Loucy (cell line): ENCODE results near the gene RLIM.
"Not testable (repeated sequence)": the region's sequence is repeated elsewhere in the genome, so short reads cannot be mapped to it uniquely, and the experiment has no call there.

ENCODE experiments used
- H2AFZ ChIP-seq: fragments of 200-600 bp; sonication (generic); 2 replicates; pipeline ENCODE4 v1.6.0; 2016; ENCODE audit warnings: antibody characterized with exemption, mild to moderate bottlenecking, low read length, moderate library complexity
- H3F3A ChIP-seq: fragments of 200-600 bp; 2 replicates; pipeline ENCODE4 v1.6.0; 2016; ENCODE audit warnings: antibody characterized with exemption, low read depth, mild to moderate bottlenecking
- H3K27me3 ChIP-seq: fragments of 200-600 bp; sonication (generic); 2 replicates; pipeline ENCODE4 v1.6.1; 2014; ENCODE audit warnings: low read length, mild to moderate bottlenecking; ENCODE audit not compliant: insufficient read depth, poor library complexity, severe bottlenecking
- H3K36me3 ChIP-seq: fragments of 200-600 bp; sonication (generic); 2 replicates; pipeline ENCODE4 v1.6.1; 2016; ENCODE audit warnings: low read length; ENCODE audit not compliant: insufficient read depth
- H3K4me1 ChIP-seq: fragments of 200-600 bp; sonication (generic); 2 replicates; pipeline ENCODE4 v1.5.1; 2014; ENCODE audit warnings: low read length, mild to moderate bottlenecking; ENCODE audit not compliant: insufficient read depth, poor library complexity, severe bottlenecking
- H3K4me2 ChIP-seq: fragments of 200-600 bp; sonication (generic); 2 replicates; pipeline ENCODE4 v1.6.0; 2014; ENCODE audit warnings: antibody characterized with exemption, low read length, low read depth, mild to moderate bottlenecking; ENCODE audit not compliant: poor library complexity, severe bottlenecking
- H3K4me3 ChIP-seq: fragments of 200-600 bp; sonication (generic); 2 replicates; pipeline ENCODE4 v1.5.1; 2014; ENCODE audit warnings: low read length, mild to moderate bottlenecking, mixed read lengths; ENCODE audit not compliant: poor library complexity, severe bottlenecking
- H3K79me2 ChIP-seq: fragments of 200-600 bp; sonication (generic); 2 replicates; pipeline ENCODE4 v1.6.1; 2014; ENCODE audit warnings: low read length; ENCODE audit not compliant: insufficient read depth
- H3K9ac ChIP-seq: fragments of 200-600 bp; sonication (generic); 2 replicates; pipeline ENCODE4 v1.6.0; 2014; ENCODE audit warnings: mild to moderate bottlenecking, low read depth, low read length, moderate library complexity; ENCODE audit not compliant: poor library complexity, severe bottlenecking
- H3K9me2 ChIP-seq: fragments of 200-600 bp; sonication (generic); replicated peaks from 2 replicates; pipeline ENCODE4 v1.6.1; 2016; ENCODE audit warnings: low read depth, low read length, mixed read lengths
- H3K9me3 ChIP-seq: fragments of 200-600 bp; sonication (generic); 2 replicates; pipeline ENCODE4 v1.6.1; 2014; ENCODE audit warnings: mild to moderate bottlenecking, antibody characterized with exemption, low read length, low read depth; ENCODE audit not compliant: insufficient read depth
- H4K20me1 ChIP-seq: fragments of 200-600 bp; sonication (generic); 2 replicates; pipeline ENCODE4 v1.6.0; 2014; ENCODE audit warnings: antibody characterized with exemption, low read length, mild to moderate bottlenecking; ENCODE audit not compliant: insufficient read depth, poor library complexity, severe bottlenecking
- EZH2phosphoT487 ChIP-seq: fragments of 200-600 bp; IDR thresholded peaks from 2 replicates; pipeline ENCODE4 v1.6.1; 2018; ENCODE audit warnings: antibody characterized with exemption, mild to moderate bottlenecking, moderate library complexity, borderline replicate concordance
- TF ChIP-seq, protein P1 (sequence below): fragments of 200-600 bp; sonication (generic); conservative IDR thresholded peaks from 2 replicates; pipeline ENCODE4 v1.5.1; 2014; ENCODE audit warnings: mild to moderate bottlenecking, antibody characterized with exemption, low read length

The RLIM gene, protein sequence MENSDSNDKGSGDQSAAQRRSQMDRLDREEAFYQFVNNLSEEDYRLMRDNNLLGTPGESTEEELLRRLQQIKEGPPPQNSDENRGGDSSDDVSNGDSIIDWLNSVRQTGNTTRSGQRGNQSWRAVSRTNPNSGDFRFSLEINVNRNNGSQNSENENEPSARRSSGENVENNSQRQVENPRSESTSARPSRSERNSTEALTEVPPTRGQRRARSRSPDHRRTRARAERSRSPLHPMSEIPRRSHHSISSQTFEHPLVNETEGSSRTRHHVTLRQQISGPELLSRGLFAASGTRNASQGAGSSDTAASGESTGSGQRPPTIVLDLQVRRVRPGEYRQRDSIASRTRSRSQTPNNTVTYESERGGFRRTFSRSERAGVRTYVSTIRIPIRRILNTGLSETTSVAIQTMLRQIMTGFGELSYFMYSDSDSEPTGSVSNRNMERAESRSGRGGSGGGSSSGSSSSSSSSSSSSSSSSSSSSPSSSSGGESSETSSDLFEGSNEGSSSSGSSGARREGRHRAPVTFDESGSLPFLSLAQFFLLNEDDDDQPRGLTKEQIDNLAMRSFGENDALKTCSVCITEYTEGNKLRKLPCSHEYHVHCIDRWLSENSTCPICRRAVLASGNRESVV

DNA sequence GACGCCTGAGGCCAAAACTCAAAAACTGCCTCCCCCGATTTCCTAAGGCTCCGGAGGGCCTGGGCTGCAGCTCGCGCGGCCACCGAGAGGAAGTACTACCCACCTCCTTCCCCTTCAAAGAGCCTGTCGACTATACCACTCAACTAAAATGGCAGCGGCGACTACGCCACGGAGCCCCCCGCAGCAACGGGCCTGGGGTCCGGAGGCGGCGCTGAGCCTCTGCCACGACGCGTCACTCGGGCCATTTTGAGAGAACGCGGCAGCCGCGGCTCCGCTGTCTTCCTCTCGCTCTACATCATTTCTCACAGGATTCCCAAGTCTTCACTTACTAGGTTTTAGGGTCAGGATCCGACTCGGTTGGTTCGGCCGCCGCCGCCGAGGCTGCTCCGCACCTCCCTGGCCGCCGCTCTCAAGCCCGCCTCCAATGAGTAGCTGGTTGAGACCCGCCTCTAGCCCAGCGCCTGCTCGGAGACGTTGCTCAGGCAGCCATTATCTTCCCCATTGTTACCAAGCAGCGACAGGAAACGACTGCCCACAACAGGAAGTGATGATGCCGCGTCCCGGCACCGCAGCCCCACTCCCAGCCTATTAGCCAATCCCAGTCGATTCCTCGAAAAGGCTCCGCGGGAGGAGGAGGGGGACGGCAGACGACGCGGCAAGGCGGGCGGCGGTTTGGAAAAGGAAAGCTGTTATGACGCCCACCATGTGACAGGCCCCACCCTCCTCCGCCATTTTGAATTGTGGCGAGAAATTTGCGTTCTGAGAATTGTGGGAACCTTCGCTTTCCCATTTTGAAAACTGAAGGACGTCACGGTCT lies at the start of gene RLIM:
Gene RLIM (minus strand): TSS at position 532 of the 817 bp plus-strand sequence. CDS start 18,647 bp downstream, outside the sequence.
- peak within 1 kb of the TSS; percentile 79 for H2AFZ ChIP-seq
- H3K79me2 ChIP-seq, result peaks cover 54% of the 10 kb centered on the region
- TF ChIP-seq EZH2phosphoT487, result no peak
- TF ChIP-seq, protein P1, sequence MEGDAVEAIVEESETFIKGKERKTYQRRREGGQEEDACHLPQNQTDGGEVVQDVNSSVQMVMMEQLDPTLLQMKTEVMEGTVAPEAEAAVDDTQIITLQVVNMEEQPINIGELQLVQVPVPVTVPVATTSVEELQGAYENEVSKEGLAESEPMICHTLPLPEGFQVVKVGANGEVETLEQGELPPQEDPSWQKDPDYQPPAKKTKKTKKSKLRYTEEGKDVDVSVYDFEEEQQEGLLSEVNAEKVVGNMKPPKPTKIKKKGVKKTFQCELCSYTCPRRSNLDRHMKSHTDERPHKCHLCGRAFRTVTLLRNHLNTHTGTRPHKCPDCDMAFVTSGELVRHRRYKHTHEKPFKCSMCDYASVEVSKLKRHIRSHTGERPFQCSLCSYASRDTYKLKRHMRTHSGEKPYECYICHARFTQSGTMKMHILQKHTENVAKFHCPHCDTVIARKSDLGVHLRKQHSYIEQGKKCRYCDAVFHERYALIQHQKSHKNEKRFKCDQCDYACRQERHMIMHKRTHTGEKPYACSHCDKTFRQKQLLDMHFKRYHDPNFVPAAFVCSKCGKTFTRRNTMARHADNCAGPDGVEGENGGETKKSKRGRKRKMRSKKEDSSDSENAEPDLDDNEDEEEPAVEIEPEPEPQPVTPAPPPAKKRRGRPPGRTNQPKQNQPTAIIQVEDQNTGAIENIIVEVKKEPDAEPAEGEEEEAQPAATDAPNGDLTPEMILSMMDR, result no peak

DNA sequence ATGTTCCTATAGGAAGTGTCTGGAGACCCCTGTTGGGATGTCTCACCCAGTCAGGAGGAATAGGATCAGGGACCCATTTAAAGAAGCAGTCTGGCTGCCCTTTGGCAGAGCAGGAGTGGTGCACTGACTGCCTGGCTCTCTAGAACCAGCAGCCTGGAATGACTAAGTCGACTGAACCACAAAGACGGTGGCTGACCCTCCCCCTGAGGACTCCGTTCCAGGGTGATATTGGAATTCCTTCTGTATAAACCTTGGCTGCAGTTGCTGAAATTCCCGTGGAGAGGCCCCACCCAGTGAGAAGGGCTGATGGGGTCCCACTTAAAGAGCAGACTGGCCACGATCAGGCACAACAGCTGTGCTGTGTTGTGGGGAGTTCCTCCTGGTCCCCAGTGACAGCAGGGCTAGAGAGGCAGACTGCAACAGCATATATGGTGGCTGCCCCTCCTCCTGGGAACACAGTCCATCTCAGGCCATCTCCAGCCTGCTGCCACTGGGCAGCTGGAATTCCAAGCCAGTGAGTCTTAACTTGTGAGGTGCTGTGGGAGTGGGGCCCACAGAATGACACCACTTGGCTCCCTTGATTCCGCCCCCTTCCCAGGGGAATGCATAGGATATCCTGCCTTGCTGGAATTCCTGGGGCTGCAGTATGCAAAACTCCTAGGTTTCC lies 41.8 kb upstream of the RLIM start:
- no peak for TF ChIP-seq EZH2phosphoT487
- TF ChIP-seq, protein P1, result no peak
- Histone ChIP-seq H3K79me2 (no peaks in the 10 kb centered on the region), H3K4me2 (no peak overlapping the region)

More for the DNA sequence above, at the start of gene RLIM:
- Histone ChIP-seq H3K9me2 (no peaks in the 10 kb centered on the region), H3K4me2 (peak within 1 kb of the TSS; percentile 78), H3K27me3 (peaks cover 5% of the 10 kb centered on the region), H3K9ac (peak within 1 kb of the TSS; percentile 97), H4K20me1 (peaks cover 28% of the 10 kb centered on the region), H3K4me3 (peak within 1 kb of the TSS; percentile 93), H3K36me3 (no peaks in the 10 kb centered on the region), H3K4me1 (peaks cover 14% of the 10 kb centered on the region), H3K9me3 (no peaks in the 10 kb centered on the region), H3F3A (no peaks in the 10 kb centered on the region)

DNA sequence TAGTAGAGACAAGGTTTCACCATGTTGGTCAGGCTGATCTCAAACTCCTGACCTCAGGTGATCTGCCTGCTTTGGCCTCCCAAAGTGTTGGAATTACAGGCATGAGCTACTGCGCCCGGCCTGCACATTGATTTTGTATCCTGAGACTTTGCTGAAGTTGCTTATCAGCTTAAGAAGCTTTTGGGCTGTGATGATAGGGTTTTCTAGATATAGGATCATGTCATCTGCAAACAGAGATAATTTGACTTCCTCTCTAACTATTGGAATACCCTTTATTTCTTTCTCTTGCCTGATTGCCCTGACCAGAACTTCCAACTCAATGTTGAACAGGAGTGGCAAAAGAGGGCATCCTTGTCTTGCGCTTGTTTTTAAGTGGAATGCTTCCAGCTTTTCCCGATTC lies 40.5 kb upstream of the RLIM start:
- not testable (repeated sequence) for H3K4me3 ChIP-seq

More for the DNA sequence above, 41.8 kb upstream of the RLIM start:
- no peaks in the 10 kb centered on the region for H3K9me3 ChIP-seq
- H3K36me3 ChIP-seq, result no peaks in the 10 kb centered on the region
- H3K4me1 ChIP-seq, result no peaks in the 10 kb centered on the region
- no peaks in the 10 kb centered on the region for H3F3A ChIP-seq
- no peaks in the 10 kb centered on the region for H3K9me2 ChIP-seq
- no peak overlapping the region for H2AFZ ChIP-seq
- no peaks in the 10 kb centered on the region for H3K27me3 ChIP-seq
- no peak overlapping the region for H3K9ac ChIP-seq
- no peak overlapping the region for H3K4me3 ChIP-seq
- no peaks in the 10 kb centered on the region for H4K20me1 ChIP-seq

More for the DNA sequence above, 40.5 kb upstream of the RLIM start:
- not testable (repeated sequence) for H3K9me3 ChIP-seq, H3K79me2 ChIP-seq, H3K4me2 ChIP-seq, H4K20me1 ChIP-seq, H3K9ac ChIP-seq, H2AFZ ChIP-seq, H3K9me2 ChIP-seq, H3K27me3 ChIP-seq, H3K4me1 ChIP-seq, H3F3A ChIP-seq, H3K36me3 ChIP-seq
